SH-SY5Y (cell line): ENCODE measurements around the gene MGME1.

Source experiments
- GATA2 ChIP-seq: IDR thresholded peaks from 2 replicates; pipeline ENCODE4 v1.6.1; 2011; ENCODE audit warnings: mild to moderate bottlenecking, low read depth, low read length
- GATA3 ChIP-seq: IDR thresholded peaks from 2 replicates; pipeline ENCODE4 v1.6.1; 2011; ENCODE audit warnings: low read depth, mild to moderate bottlenecking, low read length, moderate library complexity

GRCh38 chr20:17985388-17986018, 16.7 kb downstream of the MGME1 start:
- TF ChIP-seq GATA3 (no peak), GATA2 (no peak)
